ENCODE results near the gene TIMP3.
A peak's percentile ranks its signal among the peaks of the same experiment; 100 is the strongest.

TIMP3 gene

DNA sequence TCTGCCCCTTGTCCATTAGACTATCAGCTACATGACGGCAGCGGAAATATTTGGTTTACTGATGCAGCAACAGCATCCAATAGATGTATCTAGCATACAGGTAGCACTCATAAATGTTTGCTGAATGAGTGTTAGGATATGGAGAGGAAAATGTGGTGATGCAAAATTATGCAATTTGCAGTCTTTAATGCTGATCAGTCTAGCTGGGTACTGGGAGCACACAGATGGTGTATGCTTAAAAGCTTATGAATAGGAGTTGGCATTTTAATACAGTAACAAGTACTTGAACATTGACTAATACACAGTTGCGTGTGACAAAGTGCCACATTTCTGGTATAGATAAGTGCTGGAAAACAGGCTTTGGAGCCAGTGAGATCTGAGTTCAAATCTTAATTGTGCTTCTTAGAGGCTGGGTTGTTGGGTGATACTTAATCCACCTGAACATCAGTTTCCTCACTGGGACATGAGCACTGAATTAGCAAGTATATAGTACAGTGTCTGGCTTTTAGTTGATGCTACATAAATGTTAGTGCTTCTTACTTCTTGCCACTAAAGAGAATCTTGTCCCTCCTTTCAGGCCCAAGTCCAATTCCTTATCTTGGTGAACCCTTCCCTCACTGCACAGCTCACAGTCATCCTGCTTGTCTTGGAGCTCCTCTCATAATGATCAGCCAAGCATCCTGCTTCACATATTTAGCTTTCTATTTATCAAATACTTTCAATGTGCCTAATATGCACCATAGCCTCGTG is 99.6 kb downstream of the TIMP3 start:
- DNase-seq: no peak

DNA sequence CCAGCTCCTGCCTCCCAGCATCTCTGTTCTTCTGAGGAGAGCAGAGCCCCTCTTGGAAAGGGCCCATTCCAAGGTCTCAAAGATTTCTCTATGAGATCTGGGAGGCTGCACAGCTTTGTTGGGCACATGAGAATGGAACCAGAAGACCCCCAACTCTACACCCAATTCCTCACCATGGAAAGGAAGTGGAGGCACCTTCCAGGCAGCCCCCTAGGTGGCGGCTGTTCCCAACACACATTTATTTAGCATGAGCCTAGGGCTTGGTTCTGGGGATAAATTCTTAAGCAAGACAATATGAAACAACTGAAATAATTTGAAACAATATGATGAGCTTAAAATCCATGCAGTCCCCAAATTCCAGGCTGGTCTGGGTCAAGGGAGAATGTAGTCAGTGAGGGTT is 100.4 kb downstream of the TIMP3 start:
- DNase-seq: no peak

DNA sequence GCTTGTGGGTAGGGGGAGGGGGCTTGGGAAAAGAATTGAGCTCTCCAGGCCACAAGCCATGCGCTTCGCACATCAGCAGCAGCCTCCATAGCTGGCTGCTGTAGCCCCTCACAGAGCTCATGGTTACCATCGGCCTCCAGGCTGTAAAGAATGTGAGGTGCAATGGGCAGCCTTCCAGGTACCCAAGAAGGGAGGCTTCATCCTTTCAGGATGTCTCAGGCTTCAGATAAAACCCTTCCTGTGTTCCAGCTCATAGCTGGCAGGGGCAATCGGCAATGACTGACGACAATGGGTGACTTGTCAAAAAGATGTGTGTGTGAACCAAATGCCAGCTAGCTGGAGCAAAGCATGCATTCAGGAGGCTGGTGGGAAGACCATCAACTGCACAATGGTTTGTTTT is 102.0 kb downstream of the TIMP3 start:
- no peak for DNase-seq

DNA sequence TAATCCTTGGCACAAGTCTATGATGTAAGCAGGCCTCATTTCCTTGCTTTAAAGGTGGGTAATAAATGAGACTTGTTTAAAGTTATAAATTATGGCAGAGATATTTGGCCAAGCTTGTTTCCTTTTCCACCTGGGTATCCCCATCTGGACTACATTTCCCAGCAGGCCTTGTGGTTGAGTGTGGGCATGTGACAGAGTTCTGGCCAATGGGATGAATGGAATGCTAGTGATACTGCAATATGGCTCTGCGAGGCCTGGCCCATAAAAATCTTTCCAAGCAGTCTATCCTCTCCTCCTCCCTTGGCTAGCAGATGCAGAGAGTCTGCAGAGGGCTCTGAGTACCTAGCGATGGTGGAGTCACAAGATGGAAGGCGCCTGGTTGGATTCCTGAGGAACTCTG is 102.5 kb downstream of the TIMP3 start:
- peak; percentile 39 for DNase-seq

DNA sequence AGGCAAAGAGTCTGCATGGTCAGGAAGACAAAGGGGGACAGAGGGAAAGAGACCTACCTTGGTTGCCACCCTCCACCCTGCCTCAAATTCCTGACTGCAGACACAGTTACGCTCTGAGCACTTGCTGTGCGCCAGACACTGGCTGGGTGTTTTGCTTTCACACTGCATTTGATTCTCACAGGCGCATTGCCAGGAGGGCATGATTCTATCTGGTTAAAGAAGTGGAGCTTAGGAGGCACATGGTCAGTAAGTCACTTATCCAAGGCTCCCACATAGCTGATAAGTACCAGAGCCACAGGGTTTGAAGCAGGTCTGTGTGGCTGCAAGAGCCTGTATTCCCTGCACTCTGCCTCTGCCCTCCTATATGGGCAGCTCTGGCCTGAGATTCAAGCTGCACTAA is 103.9 kb downstream of the TIMP3 start:
- no peak for DNase-seq

GRCh38 chr22:32909581-32910428 is 108.3 kb downstream of the TIMP3 start:
- no peak for DNase-seq

DNA sequence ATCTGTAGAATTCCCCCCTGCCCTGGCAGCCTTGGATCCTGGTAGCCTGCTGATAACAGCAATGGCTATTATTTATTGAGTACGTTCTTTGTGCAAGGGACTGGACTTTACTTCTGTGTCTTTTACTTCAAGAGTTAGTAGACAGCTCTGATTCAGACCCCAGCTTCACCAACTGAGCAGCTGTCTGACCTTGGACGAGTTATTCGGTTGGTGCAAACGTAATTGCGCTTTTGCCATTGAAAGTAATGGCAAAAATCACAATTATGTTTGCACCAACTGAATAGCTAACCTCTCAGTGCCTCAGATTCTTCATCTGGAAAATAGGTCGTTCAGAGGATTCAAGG is 108.9 kb downstream of the TIMP3 start:
- DNase-seq: no peak

GRCh38 chr22:32911503-32911902 is 110.0 kb downstream of the TIMP3 start:
- DNase-seq: no peak
